Measurements from ENCODE around the gene LPIN3.

DNA sequence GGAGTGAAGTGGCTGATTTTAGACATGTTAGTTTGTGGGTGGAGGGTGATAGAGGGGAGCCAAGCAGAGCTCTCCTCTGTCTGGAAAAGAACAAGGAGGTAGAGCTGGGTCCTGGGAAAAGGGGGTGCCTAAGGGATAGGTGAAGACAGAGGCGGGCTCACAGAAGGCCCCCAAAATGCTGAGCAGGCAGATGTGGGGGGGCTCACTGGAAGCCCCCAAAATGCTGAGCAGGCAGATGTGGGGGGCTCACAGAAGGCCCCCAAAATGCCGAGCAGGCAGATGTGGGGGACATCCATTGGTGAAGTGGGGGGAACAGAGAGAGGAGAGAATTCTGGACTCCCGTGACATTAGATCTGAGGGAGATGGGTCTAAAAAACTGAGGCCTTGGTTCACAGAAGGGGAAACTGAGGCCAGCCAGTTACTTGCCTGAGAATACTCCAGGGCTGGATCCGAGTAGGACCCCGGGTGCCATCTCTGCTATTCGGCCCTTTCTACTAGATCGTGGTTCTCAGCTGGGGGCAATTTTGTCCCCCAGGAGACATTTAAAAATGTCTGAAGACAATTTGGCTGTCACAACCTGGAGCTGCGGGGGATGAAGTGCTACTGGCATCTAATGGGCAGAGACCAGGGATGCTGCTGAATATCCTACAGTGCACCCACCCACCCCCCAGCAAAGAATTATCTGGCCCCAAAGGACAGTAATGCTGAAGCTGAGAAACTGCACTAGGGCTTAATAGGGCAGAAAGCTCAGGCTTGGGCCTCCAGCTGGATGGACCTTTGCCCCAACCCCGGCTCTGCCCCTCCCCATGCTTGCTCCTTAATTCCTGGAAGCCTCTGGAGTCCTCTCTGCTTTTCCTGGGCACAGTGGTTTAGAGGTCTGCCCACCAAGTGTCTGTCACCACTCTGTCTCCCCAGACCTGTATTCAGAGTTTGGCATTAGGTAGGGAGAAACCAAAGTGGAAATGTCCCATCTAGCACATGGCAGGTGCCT lies 2.1 kb downstream of the LPIN3 start:
- TF ChIP-seq, protein P1, sequence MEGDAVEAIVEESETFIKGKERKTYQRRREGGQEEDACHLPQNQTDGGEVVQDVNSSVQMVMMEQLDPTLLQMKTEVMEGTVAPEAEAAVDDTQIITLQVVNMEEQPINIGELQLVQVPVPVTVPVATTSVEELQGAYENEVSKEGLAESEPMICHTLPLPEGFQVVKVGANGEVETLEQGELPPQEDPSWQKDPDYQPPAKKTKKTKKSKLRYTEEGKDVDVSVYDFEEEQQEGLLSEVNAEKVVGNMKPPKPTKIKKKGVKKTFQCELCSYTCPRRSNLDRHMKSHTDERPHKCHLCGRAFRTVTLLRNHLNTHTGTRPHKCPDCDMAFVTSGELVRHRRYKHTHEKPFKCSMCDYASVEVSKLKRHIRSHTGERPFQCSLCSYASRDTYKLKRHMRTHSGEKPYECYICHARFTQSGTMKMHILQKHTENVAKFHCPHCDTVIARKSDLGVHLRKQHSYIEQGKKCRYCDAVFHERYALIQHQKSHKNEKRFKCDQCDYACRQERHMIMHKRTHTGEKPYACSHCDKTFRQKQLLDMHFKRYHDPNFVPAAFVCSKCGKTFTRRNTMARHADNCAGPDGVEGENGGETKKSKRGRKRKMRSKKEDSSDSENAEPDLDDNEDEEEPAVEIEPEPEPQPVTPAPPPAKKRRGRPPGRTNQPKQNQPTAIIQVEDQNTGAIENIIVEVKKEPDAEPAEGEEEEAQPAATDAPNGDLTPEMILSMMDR (IDR thresholded peaks at IDR 0.05) = no peak
- no peak for TF ChIP-seq POLR2A (IDR thresholded peaks at IDR 0.05)

All from Peyer's patch (tissue), 4 donors.